OCI-LY1 (cell line): Measurements from ENCODE around the gene COX19.

Experiments used
- H2AFZ ChIP-seq: fragments of 200-600 bp; sonication (generic), shearing (Covaris generic); 2 replicates; pipeline ENCODE4 v1.6.0; 2014; ENCODE audit warnings: antibody characterized with exemption, mild to moderate bottlenecking, low read length
- H3F3A ChIP-seq: fragments of 200-600 bp; sonication (generic), shearing (Covaris generic); 2 replicates; pipeline ENCODE4 v1.6.0; 2014; ENCODE audit warnings: mild to moderate bottlenecking, antibody characterized with exemption, low read length, moderate library complexity; ENCODE audit not compliant: insufficient read depth
- H3K27ac ChIP-seq: fragments of 200-600 bp; sonication (generic); 2 replicates; pipeline ENCODE4 v1.5.1; 2014; ENCODE audit warnings: low read length, mixed run types, mild to moderate bottlenecking, low read depth; ENCODE audit not compliant: poor library complexity, severe bottlenecking
- H3K27me3 ChIP-seq: fragments of 200-600 bp; sonication (generic); 2 replicates; pipeline ENCODE4 v1.6.0; 2014; ENCODE audit warnings: antibody characterized with exemption, mild to moderate bottlenecking, low read length, moderate library complexity; ENCODE audit not compliant: insufficient read depth
- H3K36me3 ChIP-seq: fragments of 200-600 bp; sonication (generic); 2 replicates; pipeline ENCODE4 v1.6.1; 2014; ENCODE audit warnings: mild to moderate bottlenecking, antibody characterized with exemption, low read length, moderate library complexity, mixed read lengths; ENCODE audit not compliant: insufficient read depth
- H3K4me1 ChIP-seq: fragments of 200-600 bp; sonication (generic); 2 replicates; pipeline ENCODE4 v1.5.1; 2014; ENCODE audit warnings: mild to moderate bottlenecking, low read length, moderate library complexity; ENCODE audit not compliant: insufficient read depth, severe bottlenecking
- H3K4me2 ChIP-seq: fragments of 200-600 bp; sonication (generic), shearing (Covaris generic); 2 replicates; pipeline ENCODE4 v1.6.1; 2014; ENCODE audit warnings: low read length
- H3K4me3 ChIP-seq: fragments of 200-600 bp; sonication (generic); 2 replicates; pipeline ENCODE4 v1.5.1; 2014; ENCODE audit warnings: low read length, low read depth, mild to moderate bottlenecking, mixed read lengths; ENCODE audit not compliant: poor library complexity, severe bottlenecking
- H3K79me2 ChIP-seq: fragments of 200-600 bp; shearing (Covaris generic); 2 replicates; pipeline ENCODE4 v1.6.1; 2016; ENCODE audit warnings: mixed run types, low read length, mixed read lengths; ENCODE audit not compliant: insufficient read depth
- H3K9ac ChIP-seq: fragments of 200-600 bp; sonication (generic), shearing (Covaris generic); 2 replicates; pipeline ENCODE4 v1.6.1; 2014; ENCODE audit warnings: mild to moderate bottlenecking, low read length, mixed read lengths
- H3K9me2 ChIP-seq: fragments of 200-600 bp; sonication (generic), shearing (Covaris generic); 2 replicates; pipeline ENCODE4 v1.6.1; 2014; ENCODE audit warnings: low read depth, mild to moderate bottlenecking, low read length, mixed read lengths
- H3K9me3 ChIP-seq: fragments of 200-600 bp; shearing (Covaris generic); 2 replicates; pipeline ENCODE4 v1.6.1; 2014; ENCODE audit warnings: low read length, mixed read lengths
- H4K20me1 ChIP-seq: fragments of 200-600 bp; sonication (generic), shearing (Covaris generic); 2 replicates; pipeline ENCODE4 v1.6.0; 2016; ENCODE audit warnings: mild to moderate bottlenecking, low read length; ENCODE audit not compliant: insufficient read depth
- CTCF ChIP-seq: fragments of 200-600 bp; sonication (generic), shearing (Covaris generic); IDR thresholded peaks from 2 replicates; pipeline ENCODE4 v1.5.1; 2017; ENCODE audit warnings: mild to moderate bottlenecking, antibody characterized with exemption, low read length, moderate library complexity, mixed read lengths
- EZH2 ChIP-seq: fragments of 200-600 bp; sonication (generic), shearing (Covaris generic); IDR thresholded peaks from 2 replicates; pipeline ENCODE4 v1.8.0; 2017; ENCODE audit warnings: borderline replicate concordance, mixed run types, mild to moderate bottlenecking, antibody characterized with exemption, low read length, moderate library complexity, mixed read lengths

The COX19 gene

GRCh38 chr7:994592-995308, 19.4 kb upstream of the COX19 start:
- Histone ChIP-seq H3K4me1 (peaks cover 81% of the 10 kb centered on the region), H3K4me2 (peak overlapping the region; percentile 42; the same call in 1 of the 2 replicates), H3K27ac (peak overlapping the region; percentile 66), H3K4me3 (peak overlapping the region; percentile 21), H3K79me2 (no peaks in the 10 kb centered on the region), H3K9me3 (no peaks in the 10 kb centered on the region), H3K36me3 (peaks cover 5% of the 10 kb centered on the region; the same call in 1 of the 2 replicates), H3F3A (no peaks in the 10 kb centered on the region), H3K9me2 (no peaks in the 10 kb centered on the region), H2AFZ (no peak overlapping the region), H3K27me3 (no peaks in the 10 kb centered on the region), H4K20me1 (no peaks in the 10 kb centered on the region), H3K9ac (peak overlapping the region; percentile 37; the same call in 1 of the 2 replicates)
- TF ChIP-seq CTCF (no peak), EZH2 (no peak)

GRCh38 chr7:992709-993607, 17.6 kb upstream of the COX19 start:
- H3K4me3 ChIP-seq, result no peak overlapping the region
- H2AFZ ChIP-seq, result no peak overlapping the region
- TF ChIP-seq CTCF (peak; percentile 100), EZH2 (no peak)
- no peak overlapping the region; the same call in 1 of the 2 replicates for H3K9ac ChIP-seq
- H3K79me2 ChIP-seq, result no peaks in the 10 kb centered on the region
- no peaks in the 10 kb centered on the region for H3K9me2 ChIP-seq
- H3K36me3 ChIP-seq, result peaks cover 5% of the 10 kb centered on the region; the same call in 1 of the 2 replicates
- peak overlapping the region; percentile 42 for H3K27ac ChIP-seq
- H3K9me3 ChIP-seq, result no peaks in the 10 kb centered on the region
- H4K20me1 ChIP-seq, result no peaks in the 10 kb centered on the region
- H3K4me1 ChIP-seq, result peaks cover 66% of the 10 kb centered on the region
- no peak overlapping the region; the same call in 1 of the 2 replicates for H3K4me2 ChIP-seq
- no peaks in the 10 kb centered on the region for H3F3A ChIP-seq
- 0 out of 2 replicates have a peak, but pooled peaks cover 4% of the 10 kb centered on the region for H3K27me3 ChIP-seq

GRCh38 chr7:991729-992656, 16.6 kb upstream of the COX19 start:
- Histone ChIP-seq H3K9me3 (no peaks in the 10 kb centered on the region), H3K9me2 (no peaks in the 10 kb centered on the region), H3K4me2 (no peak overlapping the region; the same call in 1 of the 2 replicates), H3K36me3 (no peaks in the 10 kb centered on the region; the same call in 1 of the 2 replicates), H3K27ac (no peak overlapping the region), H3K9ac (no peak overlapping the region), H3F3A (no peaks in the 10 kb centered on the region), H4K20me1 (no peaks in the 10 kb centered on the region), H2AFZ (no peak overlapping the region), H3K27me3 (0 out of 2 replicates have a peak, but pooled peaks cover 5% of the 10 kb centered on the region), H3K4me1 (peaks cover 58% of the 10 kb centered on the region), H3K4me3 (no peak overlapping the region), H3K79me2 (no peaks in the 10 kb centered on the region)
- TF ChIP-seq CTCF, result no peak
- no peak for TF ChIP-seq EZH2
